ENCODE results near the gene LRCH3.

The LRCH3 gene

GRCh38 chr3:197854596-197855343 lies 63.7 kb downstream of the LRCH3 start:
- no peak for DNase-seq (ENCODE audit: insufficient read length, low spot score)
- no peak for FAIRE-seq
- TF ChIP-seq CTCF (IDR thresholded peaks at IDR 0.05; ENCODE audit: insufficient read depth, missing control alignments) = no peak

- no peak for FAIRE-seq
- DNase-seq (ENCODE audit: insufficient read length, low spot score) = no peak
- TF ChIP-seq CTCF (IDR thresholded peaks at IDR 0.05; ENCODE audit: insufficient read depth, missing control alignments) = no peak
These were observed 64.5 kb downstream of the LRCH3 start for GRCh38 chr3:197855571-197855970.

DNA sequence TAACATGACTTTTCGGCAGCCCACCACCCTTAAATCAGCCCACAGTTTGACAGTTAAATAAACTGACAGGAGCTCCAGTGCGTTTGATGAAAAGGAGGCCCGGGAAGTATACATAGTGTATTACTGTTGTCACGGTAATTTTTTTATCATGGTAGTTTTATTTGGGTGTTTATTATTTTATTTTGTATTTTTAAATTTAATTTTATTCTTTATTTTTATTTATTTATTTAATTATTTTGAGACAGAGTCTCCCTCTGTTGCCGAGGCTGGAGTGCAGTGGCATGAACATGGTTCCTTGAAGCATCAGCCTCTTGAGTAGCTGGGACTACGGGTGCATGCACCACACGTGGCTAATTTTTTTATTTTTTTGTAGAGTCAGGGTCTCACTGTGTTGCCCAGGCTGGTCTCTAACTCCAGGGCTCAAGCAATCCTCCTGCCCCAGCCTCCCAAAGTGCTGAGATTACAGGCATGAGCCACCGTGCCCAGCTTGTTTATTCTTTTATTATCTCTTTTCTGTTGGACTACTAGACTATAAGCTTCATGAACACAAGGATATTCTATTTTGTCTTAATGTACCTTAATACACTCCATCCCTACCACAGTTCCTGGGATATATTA lies 65.3 kb downstream of the LRCH3 start:
- FAIRE-seq (no peak), DNase-seq (ENCODE audit: insufficient read length, low spot score) (no peak)
- no peak for TF ChIP-seq CTCF (IDR thresholded peaks at IDR 0.05; ENCODE audit: insufficient read depth, missing control alignments)

- TF ChIP-seq CTCF (IDR thresholded peaks at IDR 0.05; ENCODE audit: insufficient read depth, missing control alignments) = no peak
- DNase-seq (ENCODE audit: insufficient read length, low spot score) (no peak), FAIRE-seq (no peak)
These were observed 67.1 kb downstream of the LRCH3 start for GRCh38 chr3:197858133-197858532.

GRCh38 chr3:197858598-197858997 lies 67.5 kb downstream of the LRCH3 start:
- no peak for TF ChIP-seq CTCF (IDR thresholded peaks at IDR 0.05; ENCODE audit: insufficient read depth, missing control alignments)
- DNase-seq (ENCODE audit: insufficient read length, low spot score) (no peak), FAIRE-seq (no peak)

DNA sequence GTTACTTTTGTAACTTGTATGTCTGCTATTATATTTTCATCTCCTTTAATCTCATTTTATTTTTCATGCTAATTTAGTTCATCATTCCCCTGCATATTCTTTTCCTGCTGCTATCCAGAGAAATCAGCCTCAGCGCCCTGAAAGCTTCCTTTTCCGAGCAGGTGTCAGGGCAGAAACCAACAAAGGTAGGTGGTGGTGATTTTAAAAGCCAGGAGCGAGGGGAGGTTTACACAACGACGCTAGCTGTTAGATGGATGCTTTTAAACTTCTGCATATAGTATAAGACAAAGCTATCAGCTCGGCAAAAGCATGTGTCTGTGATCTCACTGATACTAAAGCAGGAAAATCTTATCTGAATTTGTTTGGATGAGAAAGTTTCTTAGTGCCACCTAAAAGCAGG lies 75.0 kb downstream of the LRCH3 start:
- TF ChIP-seq CTCF (IDR thresholded peaks at IDR 0.05; ENCODE audit: insufficient read depth, missing control alignments) = no peak
- DNase-seq (ENCODE audit: insufficient read length, low spot score) = no peak
- FAIRE-seq = no peak

DNA sequence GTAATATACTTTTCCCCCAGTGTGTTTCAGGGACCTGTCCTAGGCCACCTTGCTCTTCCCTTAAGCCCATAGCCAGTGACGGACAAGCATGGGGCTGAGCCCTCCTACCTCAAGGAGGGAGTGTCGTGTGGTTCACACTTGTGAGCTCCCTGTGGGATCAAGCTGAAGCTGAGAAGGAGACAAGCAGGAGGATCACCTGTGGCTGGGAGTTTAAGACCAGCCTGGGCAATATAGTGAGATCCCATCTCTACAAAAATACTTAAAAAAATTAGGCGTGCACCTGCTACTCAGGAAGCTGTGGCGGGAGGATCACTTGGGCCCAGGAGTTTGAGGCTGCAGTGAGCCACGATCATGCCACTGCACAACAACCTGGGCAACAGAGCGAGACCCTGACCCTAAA lies 82.3 kb downstream of the LRCH3 start:
- no peak for FAIRE-seq
- no peak for TF ChIP-seq CTCF (IDR thresholded peaks at IDR 0.05; ENCODE audit: insufficient read depth, missing control alignments)
- DNase-seq (ENCODE audit: insufficient read length, low spot score) = no peak
